ACC112 (cell line): ENCODE measurements around the gene HBE1.
"Not testable (repeated sequence)": the region's sequence is repeated elsewhere in the genome, so short reads cannot be mapped to it uniquely, and the experiment has no call there.

Source experiments
- H2AFZ ChIP-seq: fragments of 200-600 bp; sonication (generic); one replicate; pipeline ENCODE4 v1.6.0; 2017; ENCODE audit warnings: antibody characterized with exemption, low read length; ENCODE audit not compliant: unreplicated experiment
- H3K27ac ChIP-seq: fragments of 200-600 bp; sonication (generic); 2 replicates; pipeline ENCODE4 v1.5.1; 2014; ENCODE audit warnings: low read depth, mild to moderate bottlenecking, antibody characterized with exemption, low read length, moderate library complexity
- H3K27me3 ChIP-seq: fragments of 200-600 bp; sonication (generic); 2 replicates; pipeline ENCODE4 v1.6.1; 2014; ENCODE audit warnings: mild to moderate bottlenecking, antibody characterized with exemption, low read length, moderate library complexity, mixed read lengths; ENCODE audit not compliant: insufficient read depth
- H3K36me3 ChIP-seq: fragments of 200-600 bp; sonication (generic); 2 replicates; pipeline ENCODE4 v1.6.1; 2016; ENCODE audit warnings: mild to moderate bottlenecking, antibody characterized with exemption, low read length, moderate library complexity, mixed read lengths; ENCODE audit not compliant: insufficient read depth
- H3K4me1 ChIP-seq: fragments of 200-600 bp; sonication (generic); one replicate; pipeline ENCODE4 v1.6.1; 2016; ENCODE audit warnings: low read length, mixed read lengths; ENCODE audit not compliant: insufficient read depth, unreplicated experiment, control insufficient read depth
- H3K4me3 ChIP-seq: fragments of 200-600 bp; sonication (generic); 2 replicates; pipeline ENCODE4 v1.5.1; 2014; ENCODE audit warnings: mild to moderate bottlenecking, low read depth, low read length
- H3K79me2 ChIP-seq: fragments of 200-600 bp; sonication (generic); one replicate; pipeline ENCODE4 v1.6.0; 2016; ENCODE audit warnings: low read length; ENCODE audit not compliant: control insufficient read depth, unreplicated experiment, insufficient read depth

Gene HBE1

DNA sequence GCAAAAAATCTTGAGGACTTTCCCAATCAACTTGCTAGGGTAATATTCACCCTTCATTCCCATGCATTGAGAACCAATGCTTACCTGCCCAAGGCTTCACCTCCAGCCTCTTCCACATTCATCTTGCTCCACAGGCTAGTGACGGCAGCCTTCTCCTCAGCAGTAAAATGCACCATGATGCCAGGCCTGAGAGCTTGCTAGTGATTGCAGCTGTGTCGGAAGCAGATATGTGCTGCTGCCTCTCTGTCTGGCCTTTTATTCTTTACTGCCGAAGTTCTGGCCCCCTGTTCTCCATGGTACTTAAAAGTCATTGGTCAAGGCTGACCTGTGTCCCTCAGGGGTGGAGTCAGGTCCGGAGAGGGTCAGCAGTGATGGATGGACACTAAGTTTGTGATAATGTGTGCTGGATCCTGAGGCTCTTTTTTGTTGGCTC lies at the start of gene HBE1:
Gene HBE1 (minus strand): TSS at position 231 of the 433 bp plus-strand sequence. CDS start 55 bp downstream, at position 176.
- Histone ChIP-seq H3K27ac (no peak within 1 kb of the TSS), H3K36me3 (no peaks in the 10 kb centered on the region), H3K4me3 (no peak within 1 kb of the TSS), H2AFZ (no peak within 1 kb of the TSS), H3K79me2 (no peaks in the 10 kb centered on the region), H3K4me1 (no peaks in the 10 kb centered on the region), H3K27me3 (no peaks in the 10 kb centered on the region)

DNA sequence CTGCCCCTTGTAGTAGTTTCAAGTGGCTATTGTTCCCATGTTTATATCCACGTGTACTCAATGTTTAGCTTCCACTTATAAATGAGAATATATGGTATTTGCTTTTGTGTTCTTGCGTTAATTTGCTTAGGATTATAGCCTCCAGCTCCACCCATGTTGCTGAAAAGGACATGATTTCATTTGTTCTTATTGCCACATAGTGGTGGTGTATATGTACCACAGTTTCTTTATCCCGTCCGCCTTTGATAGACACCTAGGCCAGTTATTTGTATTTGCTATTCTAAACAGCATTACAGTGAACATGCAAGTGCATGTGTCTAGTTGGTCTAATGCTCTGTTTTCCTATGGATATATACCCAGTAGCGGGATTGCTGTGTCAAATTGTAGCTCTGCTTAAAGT lies 47.5 kb upstream of the HBE1 start:
- H2AFZ ChIP-seq = no peak overlapping the region
- H3K79me2 ChIP-seq = no peaks in the 10 kb centered on the region
- no peaks in the 10 kb centered on the region for H3K36me3 ChIP-seq
- no peaks in the 10 kb centered on the region for H3K27me3 ChIP-seq
- H3K4me1 ChIP-seq = no peaks in the 10 kb centered on the region
- H3K27ac ChIP-seq = no peak overlapping the region
- H3K4me3 ChIP-seq = no peak overlapping the region

- H3K27me3 ChIP-seq, H3K4me1 ChIP-seq, H3K27ac ChIP-seq: not testable (repeated sequence)
Observed at GRCh38 chr11:5313326-5314023, 43.7 kb upstream of the HBE1 start.

DNA sequence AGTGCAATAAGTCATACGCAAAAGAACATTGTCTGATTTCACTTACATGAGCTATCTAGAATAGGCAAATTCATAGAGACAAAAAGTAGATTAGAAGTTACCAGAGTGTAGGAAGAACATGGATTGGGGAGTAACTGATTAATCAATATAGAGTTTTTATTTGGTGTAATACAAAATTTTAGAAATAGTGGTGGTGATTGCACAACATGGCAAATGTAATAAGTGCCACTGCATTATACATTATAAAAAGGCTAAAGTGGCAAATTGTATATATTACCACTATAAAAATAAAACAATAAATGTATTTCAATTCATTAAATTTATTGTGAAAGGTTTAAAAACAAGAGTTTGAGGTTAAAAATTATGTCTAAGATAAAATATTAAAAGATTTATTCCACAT lies 40.7 kb upstream of the HBE1 start:
- H3K4me3 ChIP-seq = no peak overlapping the region
- no peaks in the 10 kb centered on the region for H3K27me3 ChIP-seq
- no peaks in the 10 kb centered on the region for H3K4me1 ChIP-seq
- H3K27ac ChIP-seq = no peak overlapping the region
- no peaks in the 10 kb centered on the region for H3K36me3 ChIP-seq
- no peak overlapping the region for H2AFZ ChIP-seq
- no peaks in the 10 kb centered on the region for H3K79me2 ChIP-seq

More at GRCh38 chr11:5313326-5314023, 43.7 kb upstream of the HBE1 start:
- H3K4me3 ChIP-seq, H3K36me3 ChIP-seq, H3K79me2 ChIP-seq, H2AFZ ChIP-seq: not testable (repeated sequence)

GRCh38 chr11:5307256-5308019 lies 37.7 kb upstream of the HBE1 start:
- Histone ChIP-seq H3K36me3 (no peaks in the 10 kb centered on the region), H3K4me1 (no peaks in the 10 kb centered on the region), H3K27ac (no peak overlapping the region), H3K27me3 (no peaks in the 10 kb centered on the region), H3K79me2 (no peaks in the 10 kb centered on the region), H2AFZ (no peak overlapping the region), H3K4me3 (no peak overlapping the region)

GRCh38 chr11:5304046-5304445 lies 34.3 kb upstream of the HBE1 start:
- no peak overlapping the region for H2AFZ ChIP-seq
- H3K27ac ChIP-seq = no peak overlapping the region
- no peaks in the 10 kb centered on the region for H3K79me2 ChIP-seq
- no peaks in the 10 kb centered on the region for H3K27me3 ChIP-seq
- no peaks in the 10 kb centered on the region for H3K36me3 ChIP-seq
- no peaks in the 10 kb centered on the region for H3K4me1 ChIP-seq
- H3K4me3 ChIP-seq = no peak overlapping the region

- no peak overlapping the region for H3K4me3 ChIP-seq
- no peaks in the 10 kb centered on the region for H3K4me1 ChIP-seq
- no peaks in the 10 kb centered on the region for H3K79me2 ChIP-seq
- H3K36me3 ChIP-seq = no peaks in the 10 kb centered on the region
- H2AFZ ChIP-seq = no peak overlapping the region
- no peak overlapping the region for H3K27ac ChIP-seq
- no peaks in the 10 kb centered on the region for H3K27me3 ChIP-seq
Observed at GRCh38 chr11:5303626-5304025, 33.9 kb upstream of the HBE1 start.

DNA sequence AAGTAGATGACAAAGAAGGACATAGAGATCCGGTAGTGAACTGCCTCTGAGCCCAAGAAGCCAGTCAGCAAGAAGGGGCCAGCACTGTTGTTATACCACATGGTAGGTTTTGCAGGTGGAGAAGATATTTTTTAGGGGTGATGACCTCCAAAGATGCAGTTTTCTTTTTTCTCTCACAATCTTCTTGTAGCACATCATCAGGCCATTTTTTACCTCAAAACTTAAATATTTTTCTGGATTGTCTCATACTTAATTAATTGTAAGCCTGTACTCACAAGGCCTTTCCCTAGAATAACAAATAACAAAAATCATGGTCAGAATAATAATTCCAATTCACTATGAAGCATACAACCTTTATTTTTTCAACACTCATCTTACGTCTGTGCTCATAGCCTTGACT lies 32.1 kb upstream of the HBE1 start, which contains the start of gene OR51B4:
Gene OR51B4 (minus strand): TSS at position 101 of the 400 bp plus-strand sequence. CDS start 0 bp downstream, at position 101.
- Histone ChIP-seq H3K4me1 (peaks cover 5% of the 10 kb centered on the region), H3K27me3 (no peaks in the 10 kb centered on the region), H3K79me2 (no peaks in the 10 kb centered on the region), H3K4me3 (no peak within 1 kb of the TSS), H3K36me3 (no peaks in the 10 kb centered on the region), H3K27ac (no peak within 1 kb of the TSS), H2AFZ (no peak within 1 kb of the TSS)

DNA sequence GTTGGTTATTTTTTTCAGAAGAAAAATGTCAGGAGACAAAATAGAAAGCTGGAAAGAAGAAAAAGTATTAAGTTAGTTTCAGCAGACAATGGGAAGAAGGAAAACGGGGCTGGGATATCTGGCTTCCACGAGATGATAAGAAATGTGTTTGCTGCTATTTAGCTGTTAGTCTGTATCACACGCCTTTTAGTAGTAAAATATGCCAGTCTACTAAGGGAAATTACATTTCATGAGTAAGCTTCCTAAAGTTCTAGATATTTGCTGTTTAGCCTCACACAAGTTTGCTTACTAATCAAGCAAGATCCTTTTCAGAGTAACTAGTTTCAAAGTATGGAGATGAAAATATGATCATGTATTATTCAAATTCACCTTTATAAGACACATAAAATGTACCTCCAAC lies 30.5 kb upstream of the HBE1 start:
- Histone ChIP-seq H3K4me3 (no peak overlapping the region), H2AFZ (no peak overlapping the region), H3K4me1 (peaks cover 5% of the 10 kb centered on the region), H3K36me3 (no peaks in the 10 kb centered on the region), H3K27ac (no peak overlapping the region), H3K79me2 (no peaks in the 10 kb centered on the region), H3K27me3 (no peaks in the 10 kb centered on the region)

- Histone ChIP-seq H3K79me2 (no peaks in the 10 kb centered on the region), H3K27ac (no peak overlapping the region), H2AFZ (no peak overlapping the region), H3K36me3 (no peaks in the 10 kb centered on the region), H3K4me1 (peaks cover 5% of the 10 kb centered on the region), H3K27me3 (no peaks in the 10 kb centered on the region), H3K4me3 (no peak overlapping the region)
Observed at GRCh38 chr11:5298451-5298850, 28.7 kb upstream of the HBE1 start.
